ENCODE results near the gene SMYD3. TPM values are rescaled to one million over a fixed set of nuclear protein-coding genes. Genes with fewer than 3 reads are reported as not detected.

SMYD3 gene
- total RNA-seq, 1 donor from 2014 or later, result 27.2 TPM

GRCh38 chr1:246108278-246108925 lies 398.7 kb downstream of the SMYD3 start:
- Histone ChIP-seq H3K27me3 (no peaks in the 10 kb centered on the region), H3K4me1 (no peaks in the 10 kb centered on the region), H3K9me3 (no peaks in the 10 kb centered on the region), H3K4me3 (no peak overlapping the region), H3K27ac (no peak overlapping the region), H3K36me3 (no peaks in the 10 kb centered on the region)
- DNase-seq (no peak), ATAC-seq (no peak)
- TF ChIP-seq, protein P1, sequence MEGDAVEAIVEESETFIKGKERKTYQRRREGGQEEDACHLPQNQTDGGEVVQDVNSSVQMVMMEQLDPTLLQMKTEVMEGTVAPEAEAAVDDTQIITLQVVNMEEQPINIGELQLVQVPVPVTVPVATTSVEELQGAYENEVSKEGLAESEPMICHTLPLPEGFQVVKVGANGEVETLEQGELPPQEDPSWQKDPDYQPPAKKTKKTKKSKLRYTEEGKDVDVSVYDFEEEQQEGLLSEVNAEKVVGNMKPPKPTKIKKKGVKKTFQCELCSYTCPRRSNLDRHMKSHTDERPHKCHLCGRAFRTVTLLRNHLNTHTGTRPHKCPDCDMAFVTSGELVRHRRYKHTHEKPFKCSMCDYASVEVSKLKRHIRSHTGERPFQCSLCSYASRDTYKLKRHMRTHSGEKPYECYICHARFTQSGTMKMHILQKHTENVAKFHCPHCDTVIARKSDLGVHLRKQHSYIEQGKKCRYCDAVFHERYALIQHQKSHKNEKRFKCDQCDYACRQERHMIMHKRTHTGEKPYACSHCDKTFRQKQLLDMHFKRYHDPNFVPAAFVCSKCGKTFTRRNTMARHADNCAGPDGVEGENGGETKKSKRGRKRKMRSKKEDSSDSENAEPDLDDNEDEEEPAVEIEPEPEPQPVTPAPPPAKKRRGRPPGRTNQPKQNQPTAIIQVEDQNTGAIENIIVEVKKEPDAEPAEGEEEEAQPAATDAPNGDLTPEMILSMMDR (IDR thresholded peaks at IDR 0.05), result no peak
- intact Hi-C loops (cut with DNase I), result no loop called here

DNA sequence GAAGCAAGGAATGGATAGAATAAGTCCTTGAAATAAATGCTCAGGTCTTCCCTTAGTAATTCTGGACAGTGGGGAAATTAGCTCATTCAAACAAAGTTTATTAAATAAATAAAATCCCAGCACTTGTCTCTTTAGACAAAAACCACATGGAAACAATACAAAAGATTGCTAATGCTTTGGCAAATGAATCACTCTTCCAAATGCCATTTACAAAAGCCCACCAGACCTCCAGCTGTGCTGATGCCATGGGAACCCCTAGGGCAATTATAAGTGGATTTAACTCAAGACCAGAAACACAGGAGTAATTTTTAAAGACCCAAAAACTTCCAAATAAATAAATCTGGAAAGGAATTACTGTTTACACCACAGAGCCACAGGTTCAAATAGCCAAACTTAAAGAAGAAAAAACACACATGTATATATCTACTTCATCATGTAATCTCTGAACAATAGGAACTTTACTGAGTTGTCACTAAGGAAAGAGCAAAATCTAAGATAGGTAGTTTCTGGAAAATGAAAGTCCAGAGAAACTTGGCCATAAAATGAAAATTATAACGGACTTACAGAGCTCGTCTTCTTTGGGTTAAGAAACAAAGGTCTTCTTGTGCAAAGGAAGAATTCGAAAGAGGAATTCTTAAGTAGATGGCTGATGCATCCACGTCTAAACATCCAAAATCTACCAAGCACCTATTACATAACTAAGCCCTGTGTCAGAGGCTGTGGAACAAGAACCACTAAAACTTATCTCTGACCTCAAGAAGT lies 399.4 kb downstream of the SMYD3 start:
- Histone ChIP-seq H3K27ac (no peak overlapping the region), H3K36me3 (no peaks in the 10 kb centered on the region), H3K9me3 (no peaks in the 10 kb centered on the region), H3K4me1 (no peaks in the 10 kb centered on the region), H3K27me3 (no peaks in the 10 kb centered on the region), H3K4me3 (no peak overlapping the region)
- no peak for DNase-seq
- TF ChIP-seq, protein P1 (IDR thresholded peaks at IDR 0.05), result no peak
- intact Hi-C loops (cut with DNase I), result no loop called here
- ATAC-seq, result no peak

DNA sequence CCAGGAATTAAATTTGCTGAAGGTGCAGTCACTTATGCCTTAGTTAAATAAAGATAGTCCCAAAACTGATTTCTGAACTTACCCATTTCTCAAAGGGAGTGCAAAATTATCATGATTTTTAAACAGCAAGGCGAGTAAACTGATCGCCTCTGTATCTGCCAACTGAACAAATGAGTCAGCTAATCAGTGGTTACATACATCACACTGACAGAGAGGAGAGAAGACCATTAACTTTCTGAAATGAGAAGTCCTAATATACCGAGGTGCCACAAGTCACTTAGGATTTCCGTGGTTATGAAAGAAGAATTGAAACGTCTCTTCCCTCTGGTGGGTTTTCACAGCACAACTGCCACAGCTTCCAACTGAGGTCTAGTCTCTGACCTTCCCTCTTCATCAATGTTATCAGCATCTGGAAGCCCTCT lies 400.7 kb downstream of the SMYD3 start:
- H3K36me3 ChIP-seq, result no peaks in the 10 kb centered on the region
- no peaks in the 10 kb centered on the region for H3K9me3 ChIP-seq
- H3K4me3 ChIP-seq, result no peak overlapping the region
- intact Hi-C loops (cut with DNase I), result no loop called here
- H3K27ac ChIP-seq, result no peak overlapping the region
- no peaks in the 10 kb centered on the region for H3K27me3 ChIP-seq
- TF ChIP-seq, protein P1 (IDR thresholded peaks at IDR 0.05), result no peak
- no peak for ATAC-seq
- no peak for DNase-seq
- no peaks in the 10 kb centered on the region for H3K4me1 ChIP-seq

- ATAC-seq, result no peak
- Histone ChIP-seq H3K4me1 (no peaks in the 10 kb centered on the region), H3K4me3 (no peak overlapping the region), H3K36me3 (no peaks in the 10 kb centered on the region), H3K27ac (no peak overlapping the region), H3K9me3 (no peaks in the 10 kb centered on the region), H3K27me3 (no peaks in the 10 kb centered on the region)
- no peak for DNase-seq
- TF ChIP-seq, protein P1 (IDR thresholded peaks at IDR 0.05), result no peak
- intact Hi-C loops (cut with DNase I), result no loop called here
Measured at GRCh38 chr1:246104927-246105326, 402.2 kb downstream of the SMYD3 start.

DNA sequence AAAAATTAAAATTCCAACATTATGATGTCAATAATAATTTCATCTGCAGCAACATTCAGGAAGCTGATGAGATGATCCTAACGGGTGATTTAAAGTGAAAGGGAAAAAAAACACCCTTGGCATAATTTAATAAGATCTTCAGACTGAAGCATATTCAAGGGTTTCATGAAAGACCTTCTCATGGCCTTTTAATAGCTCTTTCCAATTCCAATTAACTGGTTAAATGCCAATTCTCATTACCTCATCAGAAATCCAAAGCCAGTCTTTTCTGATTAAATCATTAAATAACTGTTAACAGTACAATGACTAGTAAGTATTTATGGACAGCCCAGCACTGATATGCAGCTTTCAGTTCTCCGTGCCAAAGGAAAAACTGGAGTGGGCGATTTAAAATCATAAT lies 407.5 kb downstream of the SMYD3 start:
- intact Hi-C loops (cut with DNase I), result no loop called here
- TF ChIP-seq, protein P1 (IDR thresholded peaks at IDR 0.05), result no peak
- Histone ChIP-seq H3K27ac (no peak overlapping the region), H3K4me3 (no peak overlapping the region), H3K36me3 (no peaks in the 10 kb centered on the region), H3K27me3 (no peaks in the 10 kb centered on the region), H3K4me1 (no peaks in the 10 kb centered on the region), H3K9me3 (no peaks in the 10 kb centered on the region)
- DNase-seq, result no peak
- ATAC-seq, result no peak
